C4-2B (cell line): ENCODE results near the gene PHACTR1.

Experiments used
- H3K27ac ChIP-seq: fragments of 450-650 bp; 2 replicates; pipeline ENCODE4 v1.5.1; 2017
- ZFX ChIP-seq: fragments of 450-650 bp; IDR thresholded peaks from 2 replicates; pipeline ENCODE4 v1.6.1; 2017
- TF ChIP-seq, protein P1 (sequence below): fragments of 450-650 bp; conservative IDR thresholded peaks from 2 replicates; pipeline ENCODE4 v1.5.1; 2017; ENCODE audit warnings: mild to moderate bottlenecking

Gene PHACTR1

DNA sequence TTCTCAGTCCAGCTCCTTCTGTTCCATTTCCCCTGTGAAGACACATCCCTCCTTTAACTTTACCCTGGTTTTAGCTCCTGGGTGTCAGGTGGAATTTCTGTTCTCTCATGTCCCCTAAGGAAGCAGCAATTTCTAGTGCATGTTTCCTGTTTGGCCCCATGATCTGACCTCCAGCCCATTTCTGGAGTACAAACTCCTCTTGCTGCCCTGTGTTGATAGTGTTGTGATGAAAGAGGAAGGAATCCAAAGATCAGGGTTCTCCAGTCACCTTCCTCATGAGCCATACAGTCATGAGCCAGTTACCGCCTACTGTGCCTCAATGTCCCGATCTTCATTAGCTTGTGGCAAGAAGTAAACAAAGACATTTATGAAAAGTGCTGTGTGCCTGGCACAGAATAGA is 97.4 kb downstream of the PHACTR1 start:
- H3K27ac ChIP-seq = no peak overlapping the region
- TF ChIP-seq, protein P1, sequence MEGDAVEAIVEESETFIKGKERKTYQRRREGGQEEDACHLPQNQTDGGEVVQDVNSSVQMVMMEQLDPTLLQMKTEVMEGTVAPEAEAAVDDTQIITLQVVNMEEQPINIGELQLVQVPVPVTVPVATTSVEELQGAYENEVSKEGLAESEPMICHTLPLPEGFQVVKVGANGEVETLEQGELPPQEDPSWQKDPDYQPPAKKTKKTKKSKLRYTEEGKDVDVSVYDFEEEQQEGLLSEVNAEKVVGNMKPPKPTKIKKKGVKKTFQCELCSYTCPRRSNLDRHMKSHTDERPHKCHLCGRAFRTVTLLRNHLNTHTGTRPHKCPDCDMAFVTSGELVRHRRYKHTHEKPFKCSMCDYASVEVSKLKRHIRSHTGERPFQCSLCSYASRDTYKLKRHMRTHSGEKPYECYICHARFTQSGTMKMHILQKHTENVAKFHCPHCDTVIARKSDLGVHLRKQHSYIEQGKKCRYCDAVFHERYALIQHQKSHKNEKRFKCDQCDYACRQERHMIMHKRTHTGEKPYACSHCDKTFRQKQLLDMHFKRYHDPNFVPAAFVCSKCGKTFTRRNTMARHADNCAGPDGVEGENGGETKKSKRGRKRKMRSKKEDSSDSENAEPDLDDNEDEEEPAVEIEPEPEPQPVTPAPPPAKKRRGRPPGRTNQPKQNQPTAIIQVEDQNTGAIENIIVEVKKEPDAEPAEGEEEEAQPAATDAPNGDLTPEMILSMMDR = no peak
- no peak for TF ChIP-seq ZFX

DNA sequence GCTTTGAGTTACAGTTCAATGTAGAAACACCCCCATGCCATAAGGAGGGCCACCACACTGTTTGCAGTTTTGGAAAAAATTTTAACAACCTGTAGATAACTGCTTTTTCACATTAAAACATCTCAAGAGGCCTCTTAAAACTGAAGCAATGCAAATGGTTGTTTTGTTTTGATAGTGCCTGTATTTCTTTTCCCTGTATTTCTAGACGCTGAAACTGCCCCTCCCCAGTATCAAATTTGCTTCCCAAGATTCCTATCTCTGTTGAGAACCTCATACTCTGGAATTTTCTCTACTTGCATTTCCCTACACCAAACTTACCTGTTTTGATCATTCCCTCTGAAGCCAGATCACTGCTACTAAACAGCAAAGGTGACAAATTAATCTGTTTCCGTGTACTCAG is 98.5 kb downstream of the PHACTR1 start:
- no peak for TF ChIP-seq ZFX
- TF ChIP-seq, protein P1 = no peak
- H3K27ac ChIP-seq = no peak overlapping the region

DNA sequence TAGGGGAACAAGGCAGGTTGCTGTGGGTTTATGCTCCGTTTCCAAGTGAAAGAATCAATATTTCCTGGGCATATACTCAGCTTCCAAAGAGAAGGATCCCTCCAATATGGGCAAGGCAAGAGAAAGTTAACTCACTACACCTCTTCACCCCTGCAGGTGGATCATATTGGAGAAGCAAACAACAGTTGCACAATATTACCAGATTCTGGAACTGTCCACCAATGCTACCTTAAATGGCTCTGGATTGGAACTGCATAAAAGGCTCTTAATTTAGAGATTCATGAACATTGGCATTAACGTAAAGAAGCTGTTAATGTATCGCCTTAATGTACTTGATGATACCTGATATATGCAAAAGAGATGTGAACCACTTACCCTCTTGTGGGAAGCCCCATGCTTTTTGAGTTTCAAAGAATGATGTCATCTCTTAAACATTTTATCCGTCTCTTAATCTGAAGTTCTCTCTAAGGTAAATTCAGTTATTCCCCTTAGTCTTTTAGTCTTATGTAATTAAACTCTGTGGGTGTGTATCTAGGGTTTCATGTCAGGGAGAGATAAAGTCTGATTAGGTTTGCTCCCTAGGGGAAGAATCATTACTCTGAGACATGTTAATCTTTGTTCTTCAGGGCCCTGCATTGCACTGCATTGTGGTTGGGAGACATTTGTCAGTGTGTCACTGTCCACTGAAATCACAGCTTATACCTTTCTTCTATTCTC is 99.5 kb downstream of the PHACTR1 start:
- no peak overlapping the region for H3K27ac ChIP-seq
- TF ChIP-seq, protein P1 = no peak
- no peak for TF ChIP-seq ZFX

DNA sequence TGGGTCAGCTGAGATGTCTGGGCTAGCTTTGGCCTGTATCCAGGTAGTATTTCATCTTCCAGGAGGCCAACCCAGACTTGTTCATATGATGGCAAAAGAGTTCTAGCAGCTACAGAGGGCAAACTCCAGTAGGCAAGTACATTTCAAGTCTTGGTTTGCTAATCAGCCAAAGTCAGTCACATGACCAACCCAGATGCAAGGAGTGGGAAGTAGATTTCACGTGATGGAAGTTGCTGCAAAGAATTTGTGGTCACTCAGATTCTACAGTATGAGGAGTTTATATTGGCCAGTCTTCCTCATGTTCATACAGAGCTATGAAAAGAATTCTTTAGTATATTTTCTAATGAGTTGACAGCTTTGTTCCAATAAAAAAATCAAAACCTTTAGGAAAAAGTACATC is 101.8 kb downstream of the PHACTR1 start:
- H3K27ac ChIP-seq = no peak overlapping the region
- TF ChIP-seq, protein P1 = no peak
- TF ChIP-seq ZFX = no peak

DNA sequence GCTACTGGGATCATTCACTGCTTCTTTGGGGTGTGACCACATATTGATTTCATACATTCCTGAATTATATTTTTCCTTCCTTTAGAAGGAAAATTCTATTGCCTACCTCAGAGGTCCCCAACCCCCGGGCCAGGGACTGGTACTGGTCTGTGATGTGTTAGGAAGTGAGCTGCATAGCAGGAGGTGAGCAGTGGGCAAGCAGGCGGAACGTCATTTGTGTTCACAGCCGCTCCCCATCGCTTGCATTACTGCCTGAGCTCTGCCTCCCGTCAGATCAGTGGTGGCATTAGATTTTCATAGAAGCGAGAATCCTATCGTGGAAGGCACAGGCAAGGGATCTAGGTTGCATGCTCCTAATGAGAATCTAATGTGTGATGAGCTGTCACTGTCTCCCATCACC is 107.3 kb downstream of the PHACTR1 start:
- TF ChIP-seq ZFX = no peak
- TF ChIP-seq, protein P1 = no peak
- H3K27ac ChIP-seq = no peak overlapping the region

DNA sequence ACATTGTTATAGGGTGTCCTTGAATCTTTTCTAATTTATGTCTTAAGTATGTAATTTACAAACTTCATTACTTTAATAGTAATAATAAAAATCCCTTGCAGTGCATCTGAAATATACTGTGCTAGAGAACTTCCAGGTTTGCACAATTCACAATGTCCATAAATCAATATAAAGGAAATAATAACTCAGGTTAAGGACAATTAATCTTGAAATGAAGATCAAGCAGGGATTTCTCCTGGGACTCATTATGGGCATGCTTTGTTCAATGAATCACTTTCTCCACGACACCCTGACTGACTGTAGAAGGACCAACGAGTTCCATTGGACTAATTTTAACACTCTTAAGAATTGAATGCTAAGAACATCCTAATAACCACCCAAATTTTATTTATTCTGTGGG is 110.0 kb downstream of the PHACTR1 start:
- TF ChIP-seq, protein P1 = no peak
- no peak for TF ChIP-seq ZFX

DNA sequence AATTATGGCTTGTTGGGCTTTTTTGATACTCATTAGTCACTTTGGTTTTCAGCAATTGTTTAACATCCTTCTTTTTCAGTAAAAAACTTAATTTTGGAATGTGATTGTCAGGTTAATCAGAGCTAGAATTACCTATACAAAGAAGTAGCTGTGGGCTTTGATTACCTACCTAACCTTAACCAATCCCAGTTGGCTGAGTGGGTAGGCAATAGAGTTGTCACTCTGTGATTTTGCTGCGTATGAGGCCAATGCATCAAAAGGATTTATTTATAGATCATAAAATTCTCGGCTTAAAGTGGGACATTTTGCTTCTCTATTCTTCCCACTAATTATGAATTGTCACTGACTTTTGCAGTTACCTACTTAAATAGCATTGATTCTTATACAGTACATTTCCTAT is 111.4 kb downstream of the PHACTR1 start:
- TF ChIP-seq, protein P1 = no peak
- no peak for TF ChIP-seq ZFX
- no peak overlapping the region for H3K27ac ChIP-seq

More for the DNA sequence above, 110.0 kb downstream of the PHACTR1 start:
- H3K27ac ChIP-seq = no peak overlapping the region
